ENCODE data around the gene SLC37A4. TPM values are rescaled to one million over a fixed set of nuclear protein-coding genes. Genes with fewer than 3 reads are reported as not detected.

The SLC37A4 gene
- total and polyA plus RNA-seq, 10 of the 15 experiments (the other 5 are each of a cell fraction or from before 2014, with no cell fraction given), result 11.6 to 29.7 (median 20.4) TPM

GRCh38 chr11:118975771-118976709 is 54.6 kb downstream of the SLC37A4 start:
- RAD21 ChIA-PET (ENCODE audit: unreplicated experiment), result no interaction called here
- H3K36me3 ChIP-seq (ENCODE audit: control insufficient read depth in 2 of 2, insufficient read depth in 2 of 2, low read length in 1 of 2), result no peaks in the 10 kb centered on the region
- POLR2A ChIA-PET, result no interaction called here
- CTCF ChIA-PET, result no interaction called here
- ATAC-seq (no peak), DNase-seq (ENCODE audit: low read depth, low spot score) (no peak), FAIRE-seq (no peak)
- in situ Hi-C loops (cut with MboI), result no loop called here
- intact Hi-C loops (cut with micrococcal nuclease; ENCODE audit: unreplicated experiment), result no loop called here
- TF ChIP-seq SMAD5 (IDR thresholded peaks at IDR 0.05; ENCODE audit: low read depth), result no peak
- TF ChIP-seq CREB1 (IDR thresholded peaks at IDR 0.05; ENCODE audit: low read depth), result no peak
- no peak for TF ChIP-seq IKZF1 (conservative IDR thresholded peaks at IDR 0.05)
- no peak for TF ChIP-seq RB1 (IDR thresholded peaks at IDR 0.05; ENCODE audit: borderline replicate concordance)
- no peak for TF ChIP-seq ZNF274 (IDR thresholded peaks at IDR 0.05; ENCODE audit: insufficient read depth, insufficient read length)
- no peak for TF ChIP-seq SMARCA5 (IDR thresholded peaks at IDR 0.05)
- TF ChIP-seq GATAD2B (conservative IDR thresholded peaks at IDR 0.05; ENCODE audit: low read depth), result no peak
- no peak for TF ChIP-seq SRF (IDR thresholded peaks at IDR 0.05; ENCODE audit: low read depth in 2 of 2, low read length in 2 of 2)
- TF ChIP-seq BACH1 (IDR thresholded peaks at IDR 0.05; ENCODE audit: borderline replicate concordance), result no peak
- TF ChIP-seq FOS (IDR thresholded peaks at IDR 0.05; ENCODE audit: borderline replicate concordance, extremely low read depth, insufficient read length), result no peak
- no peak for TF ChIP-seq WRNIP1 (IDR thresholded peaks at IDR 0.05; ENCODE audit: borderline replicate concordance, low read depth, low read length)
- TF ChIP-seq SREBF1 (IDR thresholded peaks at IDR 0.05; ENCODE audit: low read length), result no peak
- no peak for TF ChIP-seq SUPT20H (IDR thresholded peaks at IDR 0.05; ENCODE audit: borderline replicate concordance, control insufficient read depth, low read depth, low read length)
- no peak for TF ChIP-seq TCF7 (IDR thresholded peaks at IDR 0.05; ENCODE audit: borderline replicate concordance)
- no peaks in the 10 kb centered on the region for H3K4me1 ChIP-seq (ENCODE audit: control insufficient read depth, insufficient read depth, low read length)
- SMC1A ChIA-PET (ENCODE audit: uncharacterized antibody, unreplicated experiment), result no interaction called here
- WGBS (ENCODE audit: insufficient coverage, insufficient replicate concordance, low lambda C conversion rate, missing lambda C conversion rate), result 51% methylated on average over 15 of the region's 15 CpGs
- no peak overlapping the region for H3K4me3 ChIP-seq
- H3K4me2 ChIP-seq (ENCODE audit: control insufficient read depth, insufficient read depth), result no peak overlapping the region
- H3K79me2 ChIP-seq (ENCODE audit: control insufficient read depth, insufficient read depth, low read length), result no peaks in the 10 kb centered on the region
- no peaks in the 10 kb centered on the region; the same call in 1 of the 2 replicates for H4K20me1 ChIP-seq (ENCODE audit: control insufficient read depth, insufficient read depth)
- H3K9me3 ChIP-seq (replicated peaks; ENCODE audit: control insufficient read depth, insufficient read depth, low read length), result no peaks in the 10 kb centered on the region
- H3K27me3 ChIP-seq (replicated peaks in 1 of 2; ENCODE audit: control insufficient read depth in 2 of 2, insufficient read depth in 2 of 2, low read length in 1 of 2), result no peaks in the 10 kb centered on the region
- H3K9ac ChIP-seq (ENCODE audit: control insufficient read depth, insufficient read depth, low read length), result no peak overlapping the region
- H3K27ac ChIP-seq (ENCODE audit: control insufficient read depth, insufficient read depth), result no peak overlapping the region
- BruUV-seq (replicated peaks), result no TSS peak
- H2AFZ ChIP-seq (ENCODE audit: control insufficient read depth, low read depth, low read length), result no peak overlapping the region

Small RNA genes within 50 kb of the gene (microRNA-seq; reads per million reads assigned to microRNA genes)
- not detected for gene MIR3656

Small RNA genes within 50 kb of the gene (small RNA-seq; reads per million reads assigned to genes)
- gene AP003392.2 (not detected), gene RF00017 (not detected), gene RF00019 (not detected)

Other genes with a start within 250 kb of the SLC37A4 start
Only the 7 nearest of the 18 such genes appear.
- gene FOXR1, start 59.1 kb downstream of the SLC37A4 start, total RNA-seq (2014; rRNA removed), result not detected in 2 replicates
- gene FOXR1, start 59.1 kb downstream of the SLC37A4 start, total RNA-seq (2014; rRNA removed; fragmentation: Illumina TruSeq; extraction: Trizol), result not detected in 2 replicates
- gene FOXR1, start 59.1 kb downstream of the SLC37A4 start, total RNA-seq (2021), result not detected in 2 replicates
- gene FOXR1, start 59.1 kb downstream of the SLC37A4 start, polyA plus RNA-seq (2011; rRNA removed), result not detected in 2 replicates
- not detected in 2 replicates for gene FOXR1, start 59.1 kb downstream of the SLC37A4 start, polyA plus RNA-seq (2014; fragmentation: Illumina TruSeq; extraction: Trizol)
- gene FOXR1, start 59.1 kb downstream of the SLC37A4 start, polyA plus RNA-seq (2014; fragmentation: Nextera tagmentation; extraction: Ambion mirVana), result not detected
- gene FOXR1, start 59.1 kb downstream of the SLC37A4 start, polyA plus RNA-seq (2014; rRNA removed), result not detected in 2 replicates
- gene FOXR1, start 59.1 kb downstream of the SLC37A4 start, polyA plus RNA-seq (2016; fragmentation: Nextera tagmentation; extraction: Ambion mirVana), result not detected
- 31.1 and 35.5 TPM in 2 replicates for gene CENATAC, start 32.7 kb downstream of the SLC37A4 start, total RNA-seq (2014; rRNA removed)
- gene CENATAC, start 32.7 kb downstream of the SLC37A4 start, total RNA-seq (2014; rRNA removed; fragmentation: Illumina TruSeq; extraction: Trizol), result 26.7 and 30.7 TPM in 2 replicates
- gene CENATAC, start 32.7 kb downstream of the SLC37A4 start, total RNA-seq (2021), result 19.0 and 24.0 TPM in 2 replicates
- gene CENATAC, start 32.7 kb downstream of the SLC37A4 start, polyA plus RNA-seq (2011; rRNA removed), result 26.4 and 31.1 TPM in 2 replicates
- gene CENATAC, start 32.7 kb downstream of the SLC37A4 start, polyA plus RNA-seq (2014; fragmentation: Illumina TruSeq; extraction: Trizol), result 17.1 and 19.5 TPM in 2 replicates
- 1 to 10 TPM; 4.8 to 8.2 TPM for gene CENATAC, start 32.7 kb downstream of the SLC37A4 start, polyA plus RNA-seq (2014; fragmentation: Nextera tagmentation; extraction: Ambion mirVana)
- 33.7 and 37.1 TPM in 2 replicates for gene CENATAC, start 32.7 kb downstream of the SLC37A4 start, polyA plus RNA-seq (2014; rRNA removed)
- gene CENATAC, start 32.7 kb downstream of the SLC37A4 start, polyA plus RNA-seq (2016; fragmentation: Nextera tagmentation; extraction: Ambion mirVana), result 10 to 100 TPM; 19.3 to 24.2 TPM
- gene RPS25, start 12.5 kb downstream of the SLC37A4 start, total RNA-seq (2014; rRNA removed), result 886 and 1,063 TPM in 2 replicates
- gene RPS25, start 12.5 kb downstream of the SLC37A4 start, total RNA-seq (2014; rRNA removed; fragmentation: Illumina TruSeq; extraction: Trizol), result 3,203 and 3,262 TPM in 2 replicates
- 1,627 and 1,676 TPM in 2 replicates for gene RPS25, start 12.5 kb downstream of the SLC37A4 start, total RNA-seq (2021)
- 1,188 and 1,624 TPM in 2 replicates for gene RPS25, start 12.5 kb downstream of the SLC37A4 start, polyA plus RNA-seq (2011; rRNA removed)
- gene RPS25, start 12.5 kb downstream of the SLC37A4 start, polyA plus RNA-seq (2014; fragmentation: Illumina TruSeq; extraction: Trizol), result 3,746 and 5,671 TPM in 2 replicates
- gene RPS25, start 12.5 kb downstream of the SLC37A4 start, polyA plus RNA-seq (2014; fragmentation: Nextera tagmentation; extraction: Ambion mirVana), result 1,000 to 10,000 TPM; 3,292 to 3,419 TPM
- 1,401 and 2,108 TPM in 2 replicates for gene RPS25, start 12.5 kb downstream of the SLC37A4 start, polyA plus RNA-seq (2014; rRNA removed)
- 1,000 to 10,000 TPM; 2,959 to 3,172 TPM for gene RPS25, start 12.5 kb downstream of the SLC37A4 start, polyA plus RNA-seq (2016; fragmentation: Nextera tagmentation; extraction: Ambion mirVana)
- gene TRAPPC4, start 12.1 kb downstream of the SLC37A4 start, total RNA-seq (2014; rRNA removed), result 76.5 and 87.1 TPM in 2 replicates
- gene TRAPPC4, start 12.1 kb downstream of the SLC37A4 start, total RNA-seq (2014; rRNA removed; fragmentation: Illumina TruSeq; extraction: Trizol), result 66.1 and 69.1 TPM in 2 replicates
- 62.7 and 62.8 TPM in 2 replicates for gene TRAPPC4, start 12.1 kb downstream of the SLC37A4 start, total RNA-seq (2021)
- gene TRAPPC4, start 12.1 kb downstream of the SLC37A4 start, polyA plus RNA-seq (2011; rRNA removed), result 94.2 and 105 TPM in 2 replicates
- 56.7 and 61.6 TPM in 2 replicates for gene TRAPPC4, start 12.1 kb downstream of the SLC37A4 start, polyA plus RNA-seq (2014; fragmentation: Illumina TruSeq; extraction: Trizol)
- 100 to 1,000 TPM; 205 to 231 TPM for gene TRAPPC4, start 12.1 kb downstream of the SLC37A4 start, polyA plus RNA-seq (2014; fragmentation: Nextera tagmentation; extraction: Ambion mirVana)
- 91.5 and 92.7 TPM in 2 replicates for gene TRAPPC4, start 12.1 kb downstream of the SLC37A4 start, polyA plus RNA-seq (2014; rRNA removed)
- gene TRAPPC4, start 12.1 kb downstream of the SLC37A4 start, polyA plus RNA-seq (2016; fragmentation: Nextera tagmentation; extraction: Ambion mirVana), result 100 to 1,000 TPM; 188 to 196 TPM
- 90.7 and 94.9 TPM in 2 replicates for gene HYOU1, start 26.3 kb upstream of the SLC37A4 start, total RNA-seq (2014; rRNA removed)
- gene HYOU1, start 26.3 kb upstream of the SLC37A4 start, total RNA-seq (2014; rRNA removed; fragmentation: Illumina TruSeq; extraction: Trizol), result 80.8 and 91.5 TPM in 2 replicates
- 133 and 156 TPM in 2 replicates for gene HYOU1, start 26.3 kb upstream of the SLC37A4 start, total RNA-seq (2021)
- 74.8 and 119 TPM in 2 replicates for gene HYOU1, start 26.3 kb upstream of the SLC37A4 start, polyA plus RNA-seq (2011; rRNA removed)
- gene HYOU1, start 26.3 kb upstream of the SLC37A4 start, polyA plus RNA-seq (2014; fragmentation: Illumina TruSeq; extraction: Trizol), result 93.2 and 121 TPM in 2 replicates
- gene HYOU1, start 26.3 kb upstream of the SLC37A4 start, polyA plus RNA-seq (2014; fragmentation: Nextera tagmentation; extraction: Ambion mirVana), result 10 to 100 TPM; 15.4 to 46.3 TPM
- 99.4 and 116 TPM in 2 replicates for gene HYOU1, start 26.3 kb upstream of the SLC37A4 start, polyA plus RNA-seq (2014; rRNA removed)
- 100 to 1,000 TPM; 154 to 157 TPM for gene HYOU1, start 26.3 kb upstream of the SLC37A4 start, polyA plus RNA-seq (2016; fragmentation: Nextera tagmentation; extraction: Ambion mirVana)
- 24.2 and 25.3 TPM in 2 replicates for gene VPS11, start 36.9 kb upstream of the SLC37A4 start, total RNA-seq (2014; rRNA removed)
- gene VPS11, start 36.9 kb upstream of the SLC37A4 start, total RNA-seq (2014; rRNA removed; fragmentation: Illumina TruSeq; extraction: Trizol), result 24.4 and 24.9 TPM in 2 replicates
- 22.9 and 25.9 TPM in 2 replicates for gene VPS11, start 36.9 kb upstream of the SLC37A4 start, total RNA-seq (2021)
- 8.1 and 15.8 TPM in 2 replicates for gene VPS11, start 36.9 kb upstream of the SLC37A4 start, polyA plus RNA-seq (2011; rRNA removed)
- gene VPS11, start 36.9 kb upstream of the SLC37A4 start, polyA plus RNA-seq (2014; fragmentation: Illumina TruSeq; extraction: Trizol), result 25.1 and 25.8 TPM in 2 replicates
- 10 to 100 TPM; 18.3 to 18.9 TPM for gene VPS11, start 36.9 kb upstream of the SLC37A4 start, polyA plus RNA-seq (2014; fragmentation: Nextera tagmentation; extraction: Ambion mirVana)
- 26.4 and 30.3 TPM in 2 replicates for gene VPS11, start 36.9 kb upstream of the SLC37A4 start, polyA plus RNA-seq (2014; rRNA removed)
- 10 to 100 TPM; 24.6 to 26.2 TPM for gene VPS11, start 36.9 kb upstream of the SLC37A4 start, polyA plus RNA-seq (2016; fragmentation: Nextera tagmentation; extraction: Ambion mirVana)
- 15.8 and 20.8 TPM in 2 replicates for gene HMBS, start 54.0 kb upstream of the SLC37A4 start, total RNA-seq (2014; rRNA removed)
- gene HMBS, start 54.0 kb upstream of the SLC37A4 start, total RNA-seq (2014; rRNA removed; fragmentation: Illumina TruSeq; extraction: Trizol), result 20.3 and 21.2 TPM in 2 replicates
- 50.6 and 53.0 TPM in 2 replicates for gene HMBS, start 54.0 kb upstream of the SLC37A4 start, total RNA-seq (2021)
- 39.6 and 52.0 TPM in 2 replicates for gene HMBS, start 54.0 kb upstream of the SLC37A4 start, polyA plus RNA-seq (2011; rRNA removed)
- gene HMBS, start 54.0 kb upstream of the SLC37A4 start, polyA plus RNA-seq (2014; fragmentation: Illumina TruSeq; extraction: Trizol), result 39.3 and 47.4 TPM in 2 replicates
- 10 to 100 TPM; 17.7 to 27.6 TPM for gene HMBS, start 54.0 kb upstream of the SLC37A4 start, polyA plus RNA-seq (2014; fragmentation: Nextera tagmentation; extraction: Ambion mirVana)
- gene HMBS, start 54.0 kb upstream of the SLC37A4 start, polyA plus RNA-seq (2014; rRNA removed), result 54.5 and 63.0 TPM in 2 replicates
- 10 to 100 TPM; 92.4 to 96.7 TPM for gene HMBS, start 54.0 kb upstream of the SLC37A4 start, polyA plus RNA-seq (2016; fragmentation: Nextera tagmentation; extraction: Ambion mirVana)